Brain microvascular endothelial cell (primary cell): ENCODE measurements around the gene SPOPL.

ENCODE experiments used
- DNase-seq: peaks from one replicate; pipeline ENCODE4 v3.0.0-alpha.2; 2020
- H3K27ac ChIP-seq: fragments of 250-450 bp; sonication (Bioruptor Pico); 2 replicates; pipeline ENCODE4 v1.5.1; 2020; ENCODE audit warnings: mild to moderate bottlenecking, moderate library complexity
- H3K27me3 ChIP-seq: fragments of 250-450 bp; sonication (Bioruptor Pico); replicated peaks from 2 replicates; pipeline ENCODE4 v1.5.1; 2020; ENCODE audit warnings: mild to moderate bottlenecking
- H3K36me3 ChIP-seq: fragments of 250-450 bp; sonication (Bioruptor Pico); replicated peaks from 2 replicates; pipeline ENCODE4 v1.5.1; 2020; ENCODE audit warnings: mild to moderate bottlenecking
- H3K4me3 ChIP-seq: 2 replicates; pipeline ENCODE4 v1.5.1; 2011; ENCODE audit warnings: low read depth, mild to moderate bottlenecking, control low read depth, low read length, moderate library complexity
- CTCF ChIP-seq: IDR thresholded peaks from 2 replicates; pipeline ENCODE4 v1.5.1; 2011; ENCODE audit warnings: low read depth, mild to moderate bottlenecking, moderate library complexity, low read length, control low read depth, inconsistent platforms; ENCODE audit errors: missing control alignments
- in situ Hi-C: cut with HindIII; loops from 2 replicates; pipeline ENCODE4 v1.10.0; 2017; ENCODE audit warnings: low sequenced_read_pairs, low pct_ligation_motif_present

SPOPL gene

GRCh38 chr2:138510319-138510718, 8.7 kb downstream of the SPOPL start:
- TF ChIP-seq CTCF = no peak
- DNase-seq = no peak
- no peaks in the 10 kb centered on the region for H3K36me3 ChIP-seq

GRCh38 chr2:138512672-138513071, 11.1 kb downstream of the SPOPL start:
- H3K36me3 ChIP-seq = no peaks in the 10 kb centered on the region
- H3K27me3 ChIP-seq = no peaks in the 10 kb centered on the region
- in situ Hi-C loops = no loop called here
- TF ChIP-seq CTCF = no peak
- DNase-seq = no peak
- no peak overlapping the region for H3K27ac ChIP-seq
- no peak overlapping the region for H3K4me3 ChIP-seq

More at GRCh38 chr2:138510319-138510718, 8.7 kb downstream of the SPOPL start:
- no peak overlapping the region for H3K27ac ChIP-seq
- in situ Hi-C loops = no loop called here
- H3K4me3 ChIP-seq = no peak overlapping the region
- H3K27me3 ChIP-seq = no peaks in the 10 kb centered on the region

- Histone ChIP-seq H3K36me3 (no peaks in the 10 kb centered on the region), H3K27ac (no peak overlapping the region), H3K27me3 (no peaks in the 10 kb centered on the region), H3K4me3 (no peak overlapping the region)
- TF ChIP-seq CTCF = no peak
- in situ Hi-C loops = no loop called here
- no peak for DNase-seq
Observed at GRCh38 chr2:138514173-138514572, 12.6 kb downstream of the SPOPL start.

- no peaks in the 10 kb centered on the region for H3K27me3 ChIP-seq
- in situ Hi-C loops = no loop called here
- no peak for TF ChIP-seq CTCF
- no peaks in the 10 kb centered on the region for H3K36me3 ChIP-seq
- no peak for DNase-seq
- H3K4me3 ChIP-seq = no peak overlapping the region
- no peak overlapping the region for H3K27ac ChIP-seq
Observed at GRCh38 chr2:138515092-138515491, 13.5 kb downstream of the SPOPL start.

- H3K27ac ChIP-seq = no peak overlapping the region
- no peaks in the 10 kb centered on the region for H3K36me3 ChIP-seq
- no peak overlapping the region for H3K4me3 ChIP-seq
- in situ Hi-C loops = no loop called here
- no peaks in the 10 kb centered on the region for H3K27me3 ChIP-seq
- TF ChIP-seq CTCF = no peak
- DNase-seq = peak; percentile 11
Observed at GRCh38 chr2:138516030-138516704, 14.6 kb downstream of the SPOPL start.

- in situ Hi-C loops = no loop called here
- no peak for DNase-seq
- H3K27me3 ChIP-seq = no peaks in the 10 kb centered on the region
- TF ChIP-seq CTCF = no peak
- no peak overlapping the region for H3K27ac ChIP-seq
- no peaks in the 10 kb centered on the region for H3K36me3 ChIP-seq
- no peak overlapping the region for H3K4me3 ChIP-seq
Observed at GRCh38 chr2:138518860-138519259, 17.3 kb downstream of the SPOPL start.
